Heart left ventricle (tissue), 16 donors: Measurements from ENCODE around the gene COMMD9. TPM values are rescaled to one million over a fixed set of nuclear protein-coding genes. Genes with fewer than 3 reads are reported as not detected.

Experiments used
- ATAC-seq, 4 donors: fragments of 200-7000 bp; cut with Tn5 transposase; one replicate each; pipeline ENCODE4 v1.9.1; 2020 to 2022; ENCODE audit warnings: moderate library complexity in 4 of 4, mild to moderate bottlenecking in 3 of 4, moderate number of reproducible peaks in 1 of 4
- DNase-seq, 5 donors: peaks; one replicate each; pipeline ENCODE4 v3.0.0-alpha.2; 2020
- H3K27ac ChIP-seq, 12 donors: fragments of 200-600 bp; sonication (generic) in 4 of 12; one replicate each; pipeline versions ENCODE4 v1.5.0 to v1.8.0; 2016 to 2022; ENCODE audit warnings: mild to moderate bottlenecking in 2 of 12
- H3K27me3 ChIP-seq, 9 donors: fragments of 200-600 bp; sonication (generic) in 2 of 9; one replicate each; pipeline versions ENCODE4 v1.5.1 to v1.8.0; 2016 to 2022; ENCODE audit warnings: mild to moderate bottlenecking in 3 of 9
- H3K36me3 ChIP-seq, 9 donors: fragments of 200-600 bp; sonication (generic) in 2 of 9; one replicate each; pipeline versions ENCODE4 v1.5.0 to v1.8.0; 2018 to 2022; ENCODE audit warnings: mild to moderate bottlenecking in 2 of 9
- H3K4me1 ChIP-seq, 12 donors: fragments of 200-600 bp; sonication (generic) in 4 of 12; one replicate each; pipeline versions ENCODE4 v1.5.0 to v1.8.0; 2016 to 2022; ENCODE audit warnings: mild to moderate bottlenecking in 3 of 12
- H3K4me3 ChIP-seq, 12 donors: fragments of 200-600 bp; sonication (generic) in 4 of 12; one replicate each; pipeline versions ENCODE4 v1.5.0 to v1.8.0; 2017 to 2022; ENCODE audit warnings: mild to moderate bottlenecking in 9 of 12, moderate library complexity in 4 of 12
- H3K9me3 ChIP-seq, 12 donors: fragments of 200-600 bp; sonication (generic) in 4 of 12; one replicate each; pipeline versions ENCODE4 v1.5.0 to v1.8.0; 2016 to 2022; ENCODE audit warnings: mild to moderate bottlenecking in 1 of 12
- CTCF ChIP-seq, 12 donors: fragments of 200-600 bp; sonication (generic) in 4 of 12; IDR thresholded peaks; one replicate each; pipeline versions ENCODE4 v1.5.0 to v1.8.0; 2018 to 2022; ENCODE audit warnings: antibody characterized with exemption in 12 of 12, mild to moderate bottlenecking in 5 of 12
- POLR2A ChIP-seq, 2 donors: fragments of 450-650 bp; IDR thresholded peaks; one replicate each; pipeline ENCODE4 v1.6.1; 2017; ENCODE audit warnings: antibody characterized with exemption in 2 of 2, mild to moderate bottlenecking in 2 of 2, moderate library complexity in 2 of 2
- WGBS, 4 donors: extraction: QIAGEN DNeasy Blood & Tissue Kit in 2 of 4; methylation state at CpG; one replicate each; pipeline versions ENCODE4 v1.1.5 to v1.1.7; 2013 to 2018; 5-methylcytosine and 5-hydroxymethylcytosine counted together
- intact Hi-C, 10 donors: fragments of 100-400 bp; cut with DNase I; formaldehyde crosslinking; loops; one replicate each; pipeline versions ENCODE4 v1.11.1 to v1.14.2; 2022
- polyA plus RNA-seq, 2 donors: library from polyadenylated mRNA; stranded (reverse); fragments of 200-250 nt; gene quantifications; one replicate each; pipeline ENCODE4 v1.2.3, GENCODE V29; 2013
- total RNA-seq, 9 donors: library from RNA; depleted of rRNA in 2 of 9; stranded (reverse); fragments of >200 nt in 2 of 9; fragmentation: NEBNext Ultra II Directional in 3 of 9; extraction: Animal tissue kit (Norgen Biotek cat#: 25700) in 3 of 9; gene quantifications; one replicate each; pipeline versions ENCODE4 v1.1.0 to v1.2.4, GENCODE V29; 2016 to 2023
- donor health status: ischemic (EF 13 %, LVEDD 7.1; RV severe dilation, severe dysfunction).
- donor health status: healthy with polysubstance abuse.
- donor health status: DM: no; HTN: yes; CAD: no.
- donor health status: DM: no; HTN: no; CAD: no.
- donor health status: ischemic (EF 25% LVEDD 6.9; RV normal size, moderate dysfunction).
- donor health status: ischemic (EF 25% LVEDD 5.7; RV mildly dilated, moderate dysfunction).
- donor health status: healthy.
- donor health status: DM: yes; HTN: yes; CAD: no.
- donor health status: ischemic (EF 35%, LVEDD 5.7; RV mildly dilated, moderate dysfunction).
- donor health status: nonischemic (EF 11% LVEDD 7.7; RV severe dilation, severe dysfunction).
- donor health status: DM: yes; HTN: yes; CAD: no.
- donor health status: PGD.
- donor health status: ischemic (EF 29% LVEDD 5.4; RV normal size, mild dysfunction).
- donor health status: nonischemic (EF 23%, LVEDD 6.1; RV moderate dilation, normal function).

The COMMD9 gene
- total and polyA plus RNA-seq, 11 donors: 39.0 to 92.4 (median 51.6) TPM

DNA sequence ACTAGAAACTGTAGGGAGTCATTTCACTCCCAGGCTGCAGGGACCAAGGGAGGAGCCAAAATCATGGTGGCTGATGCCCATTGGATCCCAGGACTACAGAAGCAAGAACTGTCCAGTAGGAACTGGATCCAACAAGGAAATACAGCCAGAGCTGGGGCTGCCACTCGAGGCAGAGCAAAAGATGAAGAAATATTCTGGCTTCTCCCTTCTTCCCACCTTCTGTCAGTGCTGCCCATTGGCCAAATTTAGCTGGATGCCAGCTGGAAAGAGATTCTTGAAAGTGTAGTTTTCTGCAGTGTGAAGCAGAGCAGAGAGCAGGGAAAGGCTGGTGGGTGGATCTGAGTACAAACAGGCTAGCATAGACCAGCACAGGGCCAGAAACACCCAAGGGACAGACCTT, 45.6 kb downstream of the COMMD9 start:
- H3K27me3 ChIP-seq: no peaks in the 10 kb centered on the region
- H3K36me3 ChIP-seq: no peaks in the 10 kb centered on the region
- intact Hi-C loops: no loop called here
- no peak for DNase-seq
- TF ChIP-seq POLR2A (IDR thresholded peaks at IDR 0.05): no peak
- no peak for TF ChIP-seq CTCF (IDR thresholded peaks at IDR 0.05)
- 53 to 69% (median 67%) methylated on average over 1 of the region's 1 CpG for WGBS, 4 donors
- ATAC-seq: no peak
- H3K4me1 ChIP-seq: peaks cover 0 to 4% (median 0%) of the 10 kb centered on the region in 12 donors
- H3K27ac ChIP-seq: no peak overlapping the region
- no peak overlapping the region for H3K4me3 ChIP-seq
- H3K9me3 ChIP-seq: no peaks in the 10 kb centered on the region

GRCh38 chr11:36241497-36241896, 47.7 kb downstream of the COMMD9 start:
- DNase-seq: no peak
- intact Hi-C loops: no loop called here
- no peak overlapping the region for H3K4me3 ChIP-seq
- H3K27ac ChIP-seq: no peak overlapping the region
- no peaks in the 10 kb centered on the region for H3K27me3 ChIP-seq
- TF ChIP-seq CTCF (IDR thresholded peaks at IDR 0.05) (no peak), POLR2A (IDR thresholded peaks at IDR 0.05) (no peak)
- no peaks in the 10 kb centered on the region for H3K9me3 ChIP-seq
- H3K36me3 ChIP-seq: no peaks in the 10 kb centered on the region
- 69 to 76% (median 73%) methylated on average over 1 of the region's 1 CpG for WGBS, 4 donors
- no peaks in the 10 kb centered on the region for H3K4me1 ChIP-seq
- ATAC-seq: no peak

DNA sequence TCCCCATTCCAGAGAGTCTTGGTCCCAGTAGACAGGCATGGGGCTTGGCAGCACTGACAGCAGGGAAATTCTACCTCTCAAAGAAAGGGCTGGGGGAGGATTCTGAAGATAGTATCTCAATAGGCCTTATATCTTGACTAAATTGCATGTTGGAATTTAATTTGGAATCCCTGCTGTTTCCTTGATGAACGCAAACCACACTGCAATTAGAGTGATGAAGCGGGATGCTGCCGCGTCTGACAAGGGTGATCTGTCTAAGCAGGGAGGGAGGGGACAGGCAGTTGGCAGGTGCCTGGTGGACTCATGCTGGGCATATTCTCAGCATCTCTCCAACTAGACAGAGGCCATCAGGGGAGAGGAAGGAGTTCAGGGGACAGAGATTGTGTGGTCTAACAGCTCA, 48.4 kb downstream of the COMMD9 start:
- DNase-seq (no peak), ATAC-seq (no peak)
- Histone ChIP-seq H3K27ac (no peak overlapping the region), H3K9me3 (no peaks in the 10 kb centered on the region), H3K27me3 (no peaks in the 10 kb centered on the region), H3K4me1 (no peaks in the 10 kb centered on the region), H3K4me3 (no peak overlapping the region), H3K36me3 (no peaks in the 10 kb centered on the region)
- WGBS, 4 donors: 86 to 98% (median 92%) methylated on average over 4 of the region's 4 CpGs
- intact Hi-C loops: no loop called here
- no peak for TF ChIP-seq POLR2A (IDR thresholded peaks at IDR 0.05)
- no peak for TF ChIP-seq CTCF (IDR thresholded peaks at IDR 0.05)

DNA sequence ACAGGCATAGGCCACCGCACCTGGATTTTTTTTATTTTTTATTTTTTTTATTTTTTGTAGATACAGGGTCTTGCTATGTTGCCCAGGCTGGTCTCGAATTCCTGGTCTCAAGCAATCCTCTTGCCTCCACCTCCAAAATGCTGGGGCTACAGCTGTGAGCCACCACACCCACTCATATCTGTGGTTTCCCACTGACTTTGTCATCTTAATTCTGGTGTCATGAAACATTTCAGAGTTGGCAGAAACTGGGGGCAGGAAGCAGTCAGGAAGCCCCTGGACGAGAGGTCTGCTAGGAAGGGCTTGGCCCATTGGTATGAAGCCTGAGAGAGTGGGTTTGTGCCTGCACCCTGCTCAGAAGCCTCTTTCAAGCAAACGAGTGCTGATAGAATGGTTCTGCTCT, 49.1 kb downstream of the COMMD9 start:
- ATAC-seq (no peak), DNase-seq (no peak)
- TF ChIP-seq CTCF (IDR thresholded peaks at IDR 0.05): no peak
- TF ChIP-seq POLR2A (IDR thresholded peaks at IDR 0.05): no peak
- H3K4me3 ChIP-seq: no peak overlapping the region
- no peak overlapping the region for H3K27ac ChIP-seq
- no peaks in the 10 kb centered on the region for H3K9me3 ChIP-seq
- H3K27me3 ChIP-seq: no peaks in the 10 kb centered on the region
- WGBS, 4 donors: 67 to 79% (median 77%) methylated on average over 4 of the region's 4 CpGs
- intact Hi-C loops: no loop called here
- H3K4me1 ChIP-seq: no peaks in the 10 kb centered on the region
- no peaks in the 10 kb centered on the region for H3K36me3 ChIP-seq
